PFSK-1 (cell line): ENCODE results near the gene HIGD2A.

Experiments
- FOXP2 ChIP-seq: optimal IDR thresholded peaks from 2 replicates; pipeline ENCODE3; 2011; ENCODE audit warnings: borderline replicate concordance, control low read depth, inconsistent platforms; ENCODE audit not compliant: insufficient read depth; ENCODE audit errors: extremely low read length, extremely low read depth
- POLR2AphosphoS5 ChIP-seq: IDR thresholded peaks from 2 replicates; pipeline ENCODE4 v1.6.1; 2012; ENCODE audit warnings: low read depth, mild to moderate bottlenecking, control low read depth, low read length, moderate library complexity
- REST ChIP-seq, 2 experiments: IDR thresholded peaks; 2 replicates each; pipeline versions ENCODE4 v1.6.1 to v1.8.0; 2011 to 2012; ENCODE audit warnings: low read depth in 2 of 2, low read length in 2 of 2, control low read depth in 1 of 2, inconsistent platforms in 1 of 2, mild to moderate bottlenecking in 1 of 2, moderate library complexity in 1 of 2; ENCODE audit not compliant: insufficient read depth in 1 of 2
- SIN3A ChIP-seq: IDR thresholded peaks from 2 replicates; pipeline ENCODE4 v1.6.1; 2012; ENCODE audit warnings: mild to moderate bottlenecking, low read length, moderate library complexity, borderline replicate concordance; ENCODE audit not compliant: insufficient read depth
- TAF1 ChIP-seq: IDR thresholded peaks from 2 replicates; pipeline ENCODE4 v1.6.1; 2012; ENCODE audit warnings: low read length, control low read depth, borderline replicate concordance; ENCODE audit not compliant: insufficient read depth

HIGD2A gene

GRCh38 chr5:176365351-176366231 lies 23.0 kb upstream of the HIGD2A start, which contains the start of gene ARL10:
TSS of gene ARL10 (plus strand) at chr5:176365487. CDS start at chr5:176365564, 77 bp downstream.
- TF ChIP-seq REST (IDR thresholded peaks at IDR 0.05; ENCODE audit: insufficient read depth in 1 of 2, low read depth in 2 of 2, low read length in 2 of 2) (no peak), TAF1 (no peak), SIN3A (no peak), FOXP2 (no peak)

GRCh38 chr5:176366232-176366894 lies 22.2 kb upstream of the HIGD2A start:
- TF ChIP-seq POLR2AphosphoS5 (no peak), TAF1 (no peak), REST (IDR thresholded peaks at IDR 0.05; ENCODE audit: insufficient read depth in 1 of 2, low read depth in 2 of 2, low read length in 2 of 2) (no peak)

- TF ChIP-seq POLR2AphosphoS5 (no peak), SIN3A (no peak), REST (IDR thresholded peaks at IDR 0.05; ENCODE audit: insufficient read depth in 1 of 2, low read depth in 2 of 2, low read length in 2 of 2) (no peak), TAF1 (no peak), FOXP2 (no peak)
Observed at GRCh38 chr5:176368726-176369125, 19.8 kb upstream of the HIGD2A start.

GRCh38 chr5:176369934-176370711 lies 18.4 kb upstream of the HIGD2A start:
- no peak for TF ChIP-seq SIN3A
- TF ChIP-seq REST (IDR thresholded peaks at IDR 0.05; ENCODE audit: insufficient read depth in 1 of 2, low read depth in 2 of 2, low read length in 2 of 2) = no peak
- no peak for TF ChIP-seq FOXP2
- no peak for TF ChIP-seq TAF1
- no peak for TF ChIP-seq POLR2AphosphoS5
